ENCODE measurements around the gene KCNJ10. TPM values are rescaled to one million over a fixed set of nuclear protein-coding genes. Genes with fewer than 3 reads are reported as not detected.

The KCNJ10 gene
- total and polyA plus RNA-seq, 2 of the 13 experiments (the other 11 are each of a cell fraction or from before 2014, with no cell fraction given) = 4.4 to 10.3 TPM

- 13% methylated on average over 6 of the region's 6 CpGs for WGBS (ENCODE audit: low lambda C conversion rate)
- no peak overlapping the region for H3K27ac ChIP-seq (ENCODE audit: extremely low read length, insufficient read depth, low read length)
- H3K9me3 ChIP-seq (ENCODE audit: low read length) = no peaks in the 10 kb centered on the region
- TF ChIP-seq POLR2G (IDR thresholded peaks at IDR 0.05; ENCODE audit: low read depth, low read length) (no peak), ZNF510 (CRISPR knock-in tag; IDR thresholded peaks at IDR 0.05; ENCODE audit: low read depth) (no peak), SATB2 (CRISPR knock-in tag; IDR thresholded peaks at IDR 0.05) (no peak), MXD1 (CRISPR knock-in tag; IDR thresholded peaks at IDR 0.05) (no peak), MLX (CRISPR knock-in tag; IDR thresholded peaks at IDR 0.05) (no peak), SETDB1 (CRISPR knock-in tag; IDR thresholded peaks at IDR 0.05; ENCODE audit: borderline replicate concordance) (no peak), ZNF761 (CRISPR knock-in tag; conservative IDR thresholded peaks at IDR 0.05) (no peak), ZNF713 (CRISPR knock-in tag; IDR thresholded peaks at IDR 0.05) (no peak), TSC22D2 (CRISPR knock-in tag; IDR thresholded peaks at IDR 0.05; ENCODE audit: borderline replicate concordance) (no peak), ZNF768 (CRISPR knock-in tag; IDR thresholded peaks at IDR 0.05) (no peak), U2AF1 (optimal IDR thresholded peaks at IDR 0.05; ENCODE audit: low read depth, low read length) (no peak), FOXK1 (CRISPR knock-in tag; IDR thresholded peaks at IDR 0.05; ENCODE audit: borderline replicate concordance, low read depth) (no peak), PLRG1 (conservative IDR thresholded peaks at IDR 0.05) (no peak), ZNF598 (CRISPR knock-in tag; IDR thresholded peaks at IDR 0.05; ENCODE audit: borderline replicate concordance) (no peak), PHF8 (CRISPR knock-in tag; IDR thresholded peaks at IDR 0.05) (no peak)
- BruUV-seq (replicated peaks) = no TSS peak
- CTCF ChIA-PET (ENCODE audit: low intra/inter-chr PET ratio, low total read pairs) = no interaction called here
- no peaks in the 10 kb centered on the region for H3K79me2 ChIP-seq (ENCODE audit: insufficient read depth, low read length)
- H3K36me3 ChIP-seq (replicated peaks in 1 of 2; ENCODE audit: control insufficient read depth in 1 of 2, insufficient read depth in 2 of 2, low read length in 2 of 2) = no peaks in the 10 kb centered on the region
- H4K20me1 ChIP-seq (ENCODE audit: insufficient read depth, low read length) = no peaks in the 10 kb centered on the region
- no peak overlapping the region for H3K4me3 ChIP-seq (replicated peaks in 1 of 3; ENCODE audit: insufficient read depth in 1 of 3, low read depth in 2 of 3, low read length in 3 of 3)
- no peak overlapping the region for H2AFZ ChIP-seq (ENCODE audit: low read length)
- no peaks in the 10 kb centered on the region for H3K4me1 ChIP-seq (ENCODE audit: insufficient read depth, low read length)
- no peak for DNase-seq (ENCODE audit: low spot score)
- H3K4me2 ChIP-seq (ENCODE audit: low read depth, low read length) = no peak overlapping the region
- POLR2A ChIA-PET = no interaction called here
- H3K27me3 ChIP-seq (ENCODE audit: control insufficient read depth in 1 of 2, insufficient read depth in 2 of 2, low read length in 2 of 2) = peaks cover 1 to 14% of the 10 kb centered on the region in 2 experiments; a peak in 2 of 5 replicates
- H3K9ac ChIP-seq (ENCODE audit: insufficient read depth, low read depth, low read length) = no peak overlapping the region
- FAIRE-seq = no peak
- intact Hi-C loops (cut with micrococcal nuclease; ENCODE audit: unreplicated experiment) = no loop called here
- no peak for ATAC-seq
- in situ Hi-C loops (cut with HindIII; ENCODE audit: extremely low pct_ligation_motif_present, low pct_unique_long_range_greater_than_20kb) = no loop called here
Measured at GRCh38 chr1:159980076-159980475, 89.9 kb downstream of the KCNJ10 start.

All from HepG2 (cell line).